Measurements from ENCODE around the gene CCDC57. TPM values are rescaled to one million over a fixed set of nuclear protein-coding genes. Genes with fewer than 3 reads are reported as not detected.

Gene CCDC57
- total RNA-seq, 1 donor from 2014 or later, result 15.0 TPM

GRCh38 chr17:82200135-82200534, 12.5 kb downstream of the CCDC57 start:
- H3K4me3 Mint-ChIP-seq, result no peak overlapping the region
- Histone ChIP-seq H3K27ac (no peak overlapping the region), H3K4me3 (no peak overlapping the region), H3K4me2 (no peak overlapping the region), H2AFZ (replicated peaks) (no peak overlapping the region), H4K20me1 (ENCODE audit: low read depth) (peaks cover 4% of the 10 kb centered on the region), H3K4me1 (no peaks in the 10 kb centered on the region), H3K9me3 (ENCODE audit: low read depth) (no peaks in the 10 kb centered on the region), H3K79me2 (ENCODE audit: low read depth) (no peaks in the 10 kb centered on the region), H3K27me3 (no peaks in the 10 kb centered on the region), H3K36me3 (no peaks in the 10 kb centered on the region), H3K9ac (no peak overlapping the region), H3F3A (ENCODE audit: low read depth) (no peaks in the 10 kb centered on the region)
- TF ChIP-seq CTCF (IDR thresholded peaks at IDR 0.05) (no peak), EZH2phosphoT487 (IDR thresholded peaks at IDR 0.05) (no peak), EZH2 (IDR thresholded peaks at IDR 0.05) (no peak)
- no peaks in the 10 kb centered on the region for H3K4me1 Mint-ChIP-seq
- peaks cover 15% of the 10 kb centered on the region for H3K36me3 Mint-ChIP-seq
- H3K9me3 Mint-ChIP-seq, result no peaks in the 10 kb centered on the region
- DNase-seq (ENCODE audit: low spot score), result no peak
- no peak overlapping the region for H3K27ac Mint-ChIP-seq
- H3K27me3 Mint-ChIP-seq (ENCODE audit: insufficient read depth, low read depth), result peaks cover 3% of the 10 kb centered on the region

- Mint-ChIP-seq H3K36me3 (peaks cover 15% of the 10 kb centered on the region), H3K4me1 (no peaks in the 10 kb centered on the region), H3K27ac (no peak overlapping the region), H3K9me3 (no peaks in the 10 kb centered on the region), H3K27me3 (ENCODE audit: insufficient read depth, low read depth) (peaks cover 3% of the 10 kb centered on the region), H3K4me3 (no peak overlapping the region)
- Histone ChIP-seq H3K27me3 (no peaks in the 10 kb centered on the region), H3K9ac (no peak overlapping the region), H3F3A (ENCODE audit: low read depth) (no peaks in the 10 kb centered on the region), H3K4me1 (no peaks in the 10 kb centered on the region), H3K27ac (no peak overlapping the region), H3K36me3 (no peaks in the 10 kb centered on the region), H3K9me3 (ENCODE audit: low read depth) (no peaks in the 10 kb centered on the region), H3K4me2 (no peak overlapping the region), H4K20me1 (ENCODE audit: low read depth) (no peaks in the 10 kb centered on the region), H2AFZ (replicated peaks) (no peak overlapping the region), H3K79me2 (ENCODE audit: low read depth) (no peaks in the 10 kb centered on the region), H3K4me3 (no peak overlapping the region)
- no peak for DNase-seq (ENCODE audit: low spot score)
- no peak for TF ChIP-seq EZH2phosphoT487 (IDR thresholded peaks at IDR 0.05)
- TF ChIP-seq CTCF (IDR thresholded peaks at IDR 0.05), result no peak
- no peak for TF ChIP-seq EZH2 (IDR thresholded peaks at IDR 0.05)
Observed at GRCh38 chr17:82199496-82199895, 13.1 kb downstream of the CCDC57 start.

GRCh38 chr17:82198092-82198491, 14.6 kb downstream of the CCDC57 start:
- Mint-ChIP-seq H3K27me3 (ENCODE audit: insufficient read depth, low read depth) (peaks cover 6% of the 10 kb centered on the region), H3K4me1 (no peaks in the 10 kb centered on the region), H3K27ac (no peak overlapping the region), H3K4me3 (no peak overlapping the region), H3K9me3 (no peaks in the 10 kb centered on the region), H3K36me3 (peaks cover 20% of the 10 kb centered on the region)
- Histone ChIP-seq H3K4me2 (no peak overlapping the region), H3K9me3 (ENCODE audit: low read depth) (no peaks in the 10 kb centered on the region), H3F3A (ENCODE audit: low read depth) (no peaks in the 10 kb centered on the region), H3K4me1 (no peaks in the 10 kb centered on the region), H3K9ac (no peak overlapping the region), H4K20me1 (ENCODE audit: low read depth) (no peaks in the 10 kb centered on the region), H3K79me2 (ENCODE audit: low read depth) (no peaks in the 10 kb centered on the region), H3K36me3 (no peaks in the 10 kb centered on the region), H3K27ac (no peak overlapping the region), H3K27me3 (no peaks in the 10 kb centered on the region), H2AFZ (replicated peaks) (no peak overlapping the region), H3K4me3 (no peak overlapping the region)
- TF ChIP-seq CTCF (IDR thresholded peaks at IDR 0.05), result no peak
- DNase-seq (ENCODE audit: low spot score), result no peak
